ENCODE results near the gene CHIT1. TPM values are rescaled to one million over a fixed set of nuclear protein-coding genes. Genes with fewer than 3 reads are reported as not detected.
A peak's percentile ranks its signal among the peaks of the same experiment; 100 is the strongest.

Gene CHIT1
- total and polyA plus RNA-seq, 9 of the 15 experiments (the other 6 are each of a cell fraction or from before 2014, with no cell fraction given): not detected

DNA sequence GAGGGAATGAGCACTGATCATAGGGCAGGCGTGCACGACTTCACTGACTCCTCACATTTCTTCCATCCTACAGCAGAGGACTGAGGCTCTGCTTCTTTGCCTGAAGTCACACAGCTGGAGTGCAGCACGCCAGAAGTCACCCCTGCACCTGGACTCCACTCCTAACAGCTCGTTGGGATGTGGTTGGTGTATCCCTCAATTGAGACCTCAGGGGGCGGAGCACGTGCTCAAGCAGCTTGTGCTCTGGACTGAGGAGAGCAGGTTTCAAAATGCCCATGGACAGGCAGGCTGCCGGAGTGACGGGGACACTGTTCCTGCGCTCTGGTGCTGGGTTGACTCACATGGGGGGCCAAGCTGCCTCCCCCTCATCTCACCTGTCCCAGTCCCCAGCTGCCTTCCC lies 13.9 kb downstream of the CHIT1 start:
- Histone ChIP-seq H3K36me3 (ENCODE audit: control insufficient read depth, insufficient read depth, low read length) (no peaks in the 10 kb centered on the region), H3K4me3 (no peak overlapping the region), H3K9ac (ENCODE audit: insufficient read depth in 1 of 2, low read depth in 2 of 2, low read length in 2 of 2) (no peak overlapping the region), H2AFZ (ENCODE audit: low read depth, low read length) (no peak overlapping the region), H3K79me2 (ENCODE audit: control insufficient read depth, insufficient read depth, low read length) (no peaks in the 10 kb centered on the region), H3K27ac (ENCODE audit: extremely low read depth, low read depth, low read length) (no peak overlapping the region), H3K9me3 (replicated peaks; ENCODE audit: control insufficient read depth, insufficient read depth, low read depth, low read length) (no peaks in the 10 kb centered on the region), H3K4me1 (replicated peaks in 1 of 2; ENCODE audit: control insufficient read depth in 2 of 2, insufficient read depth in 2 of 2, low read length in 2 of 2) (no peaks in the 10 kb centered on the region), H3K9me1 (ENCODE audit: control insufficient read depth, insufficient read depth, low read length) (no peaks in the 10 kb centered on the region), H3K4me2 (ENCODE audit: insufficient read depth, low read length) (no peak overlapping the region), H4K20me1 (replicated peaks; ENCODE audit: control insufficient read depth, insufficient read depth, low read length) (peaks cover 14% of the 10 kb centered on the region), H3K27me3 (ENCODE audit: control insufficient read depth in 2 of 2, insufficient read depth in 2 of 2, low read length in 2 of 2) (peaks cover 17 to 61% of the 10 kb centered on the region in 2 experiments)
- TF ChIP-seq BRD4 (IDR thresholded peaks at IDR 0.05): no peak
- TF ChIP-seq, protein P1, sequence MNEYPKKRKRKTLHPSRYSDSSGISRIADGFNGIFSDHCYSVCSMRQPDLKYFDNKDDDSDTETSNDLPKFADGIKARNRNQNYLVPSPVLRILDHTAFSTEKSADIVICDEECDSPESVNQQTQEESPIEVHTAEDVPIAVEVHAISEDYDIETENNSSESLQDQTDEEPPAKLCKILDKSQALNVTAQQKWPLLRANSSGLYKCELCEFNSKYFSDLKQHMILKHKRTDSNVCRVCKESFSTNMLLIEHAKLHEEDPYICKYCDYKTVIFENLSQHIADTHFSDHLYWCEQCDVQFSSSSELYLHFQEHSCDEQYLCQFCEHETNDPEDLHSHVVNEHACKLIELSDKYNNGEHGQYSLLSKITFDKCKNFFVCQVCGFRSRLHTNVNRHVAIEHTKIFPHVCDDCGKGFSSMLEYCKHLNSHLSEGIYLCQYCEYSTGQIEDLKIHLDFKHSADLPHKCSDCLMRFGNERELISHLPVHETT (CRISPR knock-in tag; conservative IDR thresholded peaks at IDR 0.05 in 1 of 2, IDR thresholded peaks at IDR 0.05 in 1 of 2): 0 out of 4 replicates have a peak, but pooled peaks of 1 of the 2 experiments have one; percentile 26
- ATAC-seq (no peak), DNase-seq (ENCODE audit: extremely low read depth in 1 of 4, low spot score in 3 of 4) (no peak), FAIRE-seq (no peak)
- 4% methylated on average over 9 of the region's 9 CpGs for WGBS (ENCODE audit: insufficient coverage, low coverage, missing lambda C conversion rate)
- BruUV-seq (replicated peaks): no TSS peak
- in situ Hi-C loops (cut with MboI): loop anchor here (5.0 kb wide), 1 partner anchor 183 kb away; no protein-coding TSS in a partner anchor
- ChIA-PET CTCF (ENCODE audit: low intra/inter-chr PET ratio) (interaction anchor here (0.7 to 2.4 kb wide), 5 partner anchors 49 to 1572 kb away, joined by 3 to 24 read pairs (median 10); no protein-coding TSS in a partner anchor), POLR2A (interaction anchor here (0.6 to 1.9 kb wide), 9 partner anchors 13 to 185 kb away, joined by 3 to 6 read pairs (median 3); no protein-coding TSS in a partner anchor)
- intact Hi-C loops (cut with micrococcal nuclease): no loop called here

DNA sequence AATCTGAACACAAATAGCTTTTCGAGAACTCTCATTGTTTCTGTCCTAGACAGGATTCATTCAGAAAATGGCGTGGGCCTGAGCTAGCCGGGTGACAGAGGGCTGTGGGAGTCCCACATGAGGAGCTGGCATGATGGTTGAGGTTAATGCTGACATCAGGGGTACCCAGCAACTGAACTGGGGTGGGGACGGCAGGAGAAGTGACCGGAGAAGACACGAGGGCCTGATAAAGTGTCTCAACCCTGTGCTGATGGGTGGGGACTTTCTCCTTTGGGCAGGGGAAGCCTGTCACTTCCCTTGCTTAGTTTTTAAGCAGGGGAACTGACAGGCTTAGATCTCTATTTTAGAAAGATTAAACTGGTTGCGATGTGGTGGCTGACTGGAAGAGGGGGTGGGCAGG lies 14.6 kb downstream of the CHIT1 start:
- Histone ChIP-seq H3K36me3 (ENCODE audit: control insufficient read depth, insufficient read depth, low read length) (no peaks in the 10 kb centered on the region), H3K9me1 (ENCODE audit: control insufficient read depth, insufficient read depth, low read length) (no peaks in the 10 kb centered on the region), H4K20me1 (replicated peaks; ENCODE audit: control insufficient read depth, insufficient read depth, low read length) (peaks cover 14% of the 10 kb centered on the region), H3K27me3 (ENCODE audit: control insufficient read depth in 2 of 2, insufficient read depth in 2 of 2, low read length in 2 of 2) (peaks cover 17 to 59% of the 10 kb centered on the region in 2 experiments), H3K79me2 (ENCODE audit: control insufficient read depth, insufficient read depth, low read length) (no peaks in the 10 kb centered on the region), H3K4me3 (no peak overlapping the region), H3K9ac (ENCODE audit: insufficient read depth in 1 of 2, low read depth in 2 of 2, low read length in 2 of 2) (no peak overlapping the region), H3K4me2 (ENCODE audit: insufficient read depth, low read length) (no peak overlapping the region), H3K27ac (ENCODE audit: extremely low read depth, low read depth, low read length) (no peak overlapping the region), H3K9me3 (replicated peaks; ENCODE audit: control insufficient read depth, insufficient read depth, low read depth, low read length) (no peaks in the 10 kb centered on the region), H3K4me1 (replicated peaks in 1 of 2; ENCODE audit: control insufficient read depth in 2 of 2, insufficient read depth in 2 of 2, low read length in 2 of 2) (no peaks in the 10 kb centered on the region), H2AFZ (ENCODE audit: low read depth, low read length) (no peak overlapping the region)
- intact Hi-C loops (cut with micrococcal nuclease) (no loop called here), in situ Hi-C loops (cut with MboI) (loop anchor here (5.0 kb wide), 1 partner anchor 183 kb away; no protein-coding TSS in a partner anchor)
- FAIRE-seq (no peak), DNase-seq (ENCODE audit: extremely low read depth in 1 of 4, low spot score in 3 of 4) (no peak), ATAC-seq (no peak)
- ChIA-PET CTCF (ENCODE audit: low intra/inter-chr PET ratio) (interaction anchor here (0.7 kb wide), 1 partner anchor 97 kb away, joined by 3 read pairs; no protein-coding TSS in a partner anchor), POLR2A (interaction anchor here (0.6 to 1.9 kb wide), 4 partner anchors 9 to 423 kb away, joined by 3 to 6 read pairs (median 4); no protein-coding TSS in a partner anchor)
- 4% methylated on average over 7 of the region's 7 CpGs for WGBS (ENCODE audit: insufficient coverage, low coverage, missing lambda C conversion rate)
- no TSS peak for BruUV-seq (replicated peaks)
- no peak for TF ChIP-seq SAFB2 (IDR thresholded peaks at IDR 0.05; ENCODE audit: borderline replicate concordance, low read depth, low read length, severe bottlenecking)
- TF ChIP-seq, protein P2, sequence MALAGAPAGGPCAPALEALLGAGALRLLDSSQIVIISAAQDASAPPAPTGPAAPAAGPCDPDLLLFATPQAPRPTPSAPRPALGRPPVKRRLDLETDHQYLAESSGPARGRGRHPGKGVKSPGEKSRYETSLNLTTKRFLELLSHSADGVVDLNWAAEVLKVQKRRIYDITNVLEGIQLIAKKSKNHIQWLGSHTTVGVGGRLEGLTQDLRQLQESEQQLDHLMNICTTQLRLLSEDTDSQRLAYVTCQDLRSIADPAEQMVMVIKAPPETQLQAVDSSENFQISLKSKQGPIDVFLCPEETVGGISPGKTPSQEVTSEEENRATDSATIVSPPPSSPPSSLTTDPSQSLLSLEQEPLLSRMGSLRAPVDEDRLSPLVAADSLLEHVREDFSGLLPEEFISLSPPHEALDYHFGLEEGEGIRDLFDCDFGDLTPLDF (CRISPR knock-in tag; IDR thresholded peaks at IDR 0.05): no peak
- no peak for TF ChIP-seq CBX1 (IDR thresholded peaks at IDR 0.05; ENCODE audit: low read depth)
- TF ChIP-seq NFE2L1 (tag; IDR thresholded peaks at IDR 0.05; ENCODE audit: borderline replicate concordance, low read depth): no peak
- TF ChIP-seq CBFA2T2 (conservative IDR thresholded peaks at IDR 0.05): no peak
- TF ChIP-seq CBX8 (IDR thresholded peaks at IDR 0.05; ENCODE audit: borderline replicate concordance, extremely low read depth, low read depth, low read length, poor library complexity, severe bottlenecking): no peak
